Measurements from ENCODE around the gene SEPTIN8. TPM values are rescaled to one million over a fixed set of nuclear protein-coding genes. Genes with fewer than 3 reads are reported as not detected.

SEPTIN8 gene
- total and polyA plus RNA-seq, 2 of the 8 experiments (the other 6 are each of a cell fraction or from before 2014, with no cell fraction given) = 21.2 to 33.0 TPM

- POLR2A ChIA-PET (ENCODE audit: partially characterized antibody) = interaction anchor here (0.6 to 2.8 kb wide), 12 partner anchors 9 to 140 kb away, joined by 3 to 17 read pairs (median 4); partner anchors contain the start of genes AFF4, GDF9, SEPTIN8 and SOWAHA
- Histone ChIP-seq H3K23me2 (ENCODE audit: low read depth, low read length) (peaks cover 10% of the 10 kb centered on the region; the same call in 1 of the 2 replicates), H3K18ac (ENCODE audit: extremely low read depth, low read length) (peak overlapping the region; percentile 87), H2BK5ac (ENCODE audit: low read depth, low read length) (peak overlapping the region; percentile 71; the same call in 1 of the 2 replicates), H3K9ac (replicated peaks in 1 of 4; ENCODE audit: extremely low read depth in 1 of 4, low read depth in 3 of 4, low read length in 3 of 4) (peak overlapping the region in 2 of 4 experiments; percentile 40 to 43; a peak in 4 of 7 replicates), H3K4me3 (ENCODE audit: extremely low read depth in 1 of 4, insufficient read depth in 2 of 4, low read depth in 3 of 4, low read length in 4 of 4) (peak overlapping the region; percentile 28 to 50 (median 34); a peak in 6 of 8 replicates), H3K23ac (ENCODE audit: insufficient read length) (no peak overlapping the region), H3K4me2 (ENCODE audit: insufficient read depth in 1 of 2, low read depth in 2 of 2, low read length in 2 of 2) (peak overlapping the region; percentile 62 to 64), H4K91ac (replicated peaks; ENCODE audit: insufficient read length, low read length) (peak overlapping the region; percentile 68), H3K27me3 (replicated peaks in 1 of 4; ENCODE audit: control insufficient read depth in 3 of 4, extremely low read depth in 1 of 4, insufficient read depth in 3 of 4, low read length in 3 of 4) (peaks cover 13 to 57% (median 46%) of the 10 kb centered on the region in 4 experiments), H3K79me2 (ENCODE audit: control insufficient read depth in 1 of 2, insufficient read depth in 2 of 2, low read length in 2 of 2) (no peaks in the 10 kb centered on the region), H3K9me3 (ENCODE audit: insufficient read depth in 2 of 2, low read depth in 1 of 2, low read length in 1 of 2) (no peaks in the 10 kb centered on the region), H2AK5ac (ENCODE audit: low read depth, low read length) (0 out of 2 replicates have a peak overlapping the region, but pooled peaks have one; percentile 32), H4K5ac (ENCODE audit: insufficient read length, low read depth, low read length) (peak overlapping the region; percentile 69), H3K79me1 (ENCODE audit: low read depth, low read length) (no peaks in the 10 kb centered on the region), H2BK15ac (ENCODE audit: low read length) (peak overlapping the region; percentile 97; the same call in 1 of the 2 replicates), H3K27ac (ENCODE audit: low read depth, low read length) (peak overlapping the region; percentile 35; the same call in 1 of the 2 replicates), H3K36me3 (ENCODE audit: control insufficient read depth in 2 of 4, insufficient read depth in 4 of 4, low read length in 3 of 4) (no peaks in the 10 kb centered on the region), H2BK20ac (ENCODE audit: low read length) (no peak overlapping the region), H2BK120ac (replicated peaks; ENCODE audit: low read depth, low read length) (peak overlapping the region; percentile 3), H4K20me1 (replicated peaks in 1 of 2; ENCODE audit: control insufficient read depth in 1 of 2, insufficient read depth in 2 of 2, low read length in 2 of 2) (no peaks in the 10 kb centered on the region), H3K14ac (ENCODE audit: insufficient read length) (no peak overlapping the region), H3K4me1 (replicated peaks in 1 of 4; ENCODE audit: control insufficient read depth in 3 of 4, insufficient read depth in 4 of 4, low read length in 3 of 4) (peaks cover 0 to 18% (median 17%) of the 10 kb centered on the region in 4 experiments; a peak in 6 of 7 replicates), H3K56ac (replicated peaks; ENCODE audit: insufficient read length, low read depth, low read length) (peak overlapping the region; percentile 72), H2BK12ac (ENCODE audit: low read depth, low read length) (peak overlapping the region; percentile 84; the same call in 1 of the 2 replicates), H4K8ac (ENCODE audit: extremely low read depth, insufficient read depth, low read length) (peak overlapping the region; percentile 91; the same call in 1 of the 2 replicates), H3K4ac (replicated peaks; ENCODE audit: insufficient read length, low read depth, low read length) (peak overlapping the region; percentile 48), H2AFZ (ENCODE audit: low read length) (peak overlapping the region; percentile 1; the same call in 1 of the 2 replicates)
- 77% methylated on average over 7 of the region's 7 CpGs; no CpG with 5 or more reads in 1 of the 2 experiments for WGBS, 2 experiments (ENCODE audit: extremely low coverage in 1 of 2, insufficient coverage in 1 of 2, insufficient read length in 1 of 2, insufficient replicate concordance in 2 of 2, low coverage in 1 of 2, low lambda C conversion rate in 2 of 2, missing lambda C conversion rate in 1 of 2)
- DNase-seq (ENCODE audit: low read depth in 1 of 2, low spot score in 2 of 2) (no peak), FAIRE-seq (no peak)
- TF ChIP-seq CREB1 (IDR thresholded peaks at IDR 0.05) (no peak), USF2 (IDR thresholded peaks at IDR 0.05; ENCODE audit: low read length) (no peak), CTCF (IDR thresholded peaks at IDR 0.05; ENCODE audit: control extremely low read depth in 1 of 3, insufficient read depth in 1 of 3, low read depth in 1 of 3, low read length in 3 of 3) (peak in 1 of 3 experiments; percentile 13; a peak in 1 of 4 replicates), CEBPB (IDR thresholded peaks at IDR 0.05; ENCODE audit: low read depth, low read length) (no peak), TBP (IDR thresholded peaks at IDR 0.05; ENCODE audit: low read depth, low read length) (no peak), TAF7 (optimal IDR thresholded peaks at IDR 0.05; ENCODE audit: borderline replicate concordance, low read depth, low read length) (no peak), SUZ12 (IDR thresholded peaks at IDR 0.05; ENCODE audit: low read length) (no peak), SIRT6 (IDR thresholded peaks at IDR 0.05; ENCODE audit: low read length) (no peak)
- CTCF ChIA-PET (ENCODE audit: partially characterized antibody) = interaction anchor here (0.7 to 25.6 kb wide), 14 partner anchors 8 to 288 kb away, joined by 3 to 465 read pairs (median 4); partner anchors contain the start of genes CCNI2, GDF9, LEAP2 and SHROOM1
Measured at GRCh38 chr5:132823481-132824050, 46.5 kb upstream of the SEPTIN8 start.

Data from H1 (cell line).